Skeletal muscle cell (primary cell): ENCODE results near the gene SPECC1L.
A peak's percentile ranks its signal among the peaks of the same experiment; 100 is the strongest.

ENCODE experiments used
- DNase-seq: peaks from one replicate; pipeline ENCODE4 v3.0.0-alpha.2; 2010; ENCODE audit warnings: low read depth
- H3K4me3 ChIP-seq: 2 replicates; pipeline ENCODE4 v1.5.1; 2011; ENCODE audit warnings: low read depth, mild to moderate bottlenecking, control low read depth, low read length, moderate library complexity

Gene SPECC1L

DNA sequence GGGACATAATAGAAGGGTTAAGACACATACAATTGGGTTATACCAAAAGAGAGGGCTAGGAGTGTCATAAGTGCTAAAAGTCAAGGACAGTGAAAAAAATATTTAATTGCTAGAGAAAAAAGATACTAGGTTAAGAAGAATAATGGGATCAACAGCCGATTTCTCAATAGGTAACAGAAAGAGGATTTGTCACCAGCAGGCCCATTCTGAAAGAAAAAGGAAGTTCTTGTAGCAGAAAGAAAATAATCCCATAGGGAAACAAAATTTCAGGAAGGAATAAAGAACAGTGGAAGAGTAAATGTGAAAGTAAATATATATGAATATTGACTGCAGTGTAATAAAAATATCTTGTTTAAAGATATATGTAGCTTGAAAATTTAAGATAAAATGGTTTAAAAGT lies 113.5 kb downstream of the SPECC1L start:
- no peak overlapping the region for H3K4me3 ChIP-seq
- no peak for DNase-seq

DNA sequence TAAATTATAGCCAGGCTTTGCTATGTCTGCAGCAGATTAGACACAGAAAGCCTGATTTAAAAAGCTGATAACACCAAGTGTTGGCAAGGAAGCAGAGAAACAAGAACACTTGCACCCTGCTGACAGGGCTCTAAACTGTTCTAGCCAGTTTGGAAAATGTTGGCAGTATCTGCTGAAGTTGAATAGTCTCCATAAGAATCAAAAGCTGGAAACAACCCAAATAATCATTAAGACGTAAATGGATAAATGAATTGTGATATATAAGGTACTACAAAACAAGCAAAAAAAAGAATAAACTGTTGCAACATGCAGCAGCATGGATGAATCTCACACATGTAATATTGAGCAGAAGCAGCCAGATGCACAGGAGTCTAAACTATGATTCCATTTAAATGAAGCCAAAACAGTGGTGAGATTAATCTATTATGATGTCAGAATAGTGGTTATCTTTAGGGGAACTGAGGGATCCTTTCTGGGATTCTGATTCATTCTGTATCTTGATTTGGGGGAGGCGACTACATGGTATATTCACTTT lies 116.4 kb downstream of the SPECC1L start:
- H3K4me3 ChIP-seq, result no peak overlapping the region
- DNase-seq, result no peak

GRCh38 chr22:24389680-24390079 lies 119.0 kb downstream of the SPECC1L start:
- DNase-seq, result no peak
- no peak overlapping the region for H3K4me3 ChIP-seq

GRCh38 chr22:24390156-24390555 lies 119.5 kb downstream of the SPECC1L start:
- no peak for DNase-seq
- no peak overlapping the region for H3K4me3 ChIP-seq

- peak; percentile 53 for DNase-seq
- H3K4me3 ChIP-seq, result no peak overlapping the region
Measured at GRCh38 chr22:24390576-24390975, 119.9 kb downstream of the SPECC1L start.

DNA sequence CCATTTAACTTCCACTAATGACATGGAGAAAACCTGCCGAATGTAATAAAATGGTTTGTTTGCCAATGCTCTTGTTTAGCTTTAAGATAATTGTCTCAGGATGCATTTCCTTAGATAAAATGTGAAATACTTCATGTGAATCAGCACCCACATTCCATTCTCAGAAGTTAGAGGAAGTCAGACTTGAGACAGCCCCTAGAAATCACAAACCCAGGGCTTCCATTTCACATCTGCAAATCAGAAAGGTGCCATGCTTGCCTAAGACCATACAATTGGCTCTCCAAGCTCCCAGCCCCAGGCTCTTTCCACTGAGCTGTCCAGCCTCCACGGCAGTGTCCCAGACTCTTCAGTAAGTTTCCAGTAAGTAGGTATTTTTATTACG lies 121.2 kb downstream of the SPECC1L start:
- H3K4me3 ChIP-seq, result no peak overlapping the region
- no peak for DNase-seq

DNA sequence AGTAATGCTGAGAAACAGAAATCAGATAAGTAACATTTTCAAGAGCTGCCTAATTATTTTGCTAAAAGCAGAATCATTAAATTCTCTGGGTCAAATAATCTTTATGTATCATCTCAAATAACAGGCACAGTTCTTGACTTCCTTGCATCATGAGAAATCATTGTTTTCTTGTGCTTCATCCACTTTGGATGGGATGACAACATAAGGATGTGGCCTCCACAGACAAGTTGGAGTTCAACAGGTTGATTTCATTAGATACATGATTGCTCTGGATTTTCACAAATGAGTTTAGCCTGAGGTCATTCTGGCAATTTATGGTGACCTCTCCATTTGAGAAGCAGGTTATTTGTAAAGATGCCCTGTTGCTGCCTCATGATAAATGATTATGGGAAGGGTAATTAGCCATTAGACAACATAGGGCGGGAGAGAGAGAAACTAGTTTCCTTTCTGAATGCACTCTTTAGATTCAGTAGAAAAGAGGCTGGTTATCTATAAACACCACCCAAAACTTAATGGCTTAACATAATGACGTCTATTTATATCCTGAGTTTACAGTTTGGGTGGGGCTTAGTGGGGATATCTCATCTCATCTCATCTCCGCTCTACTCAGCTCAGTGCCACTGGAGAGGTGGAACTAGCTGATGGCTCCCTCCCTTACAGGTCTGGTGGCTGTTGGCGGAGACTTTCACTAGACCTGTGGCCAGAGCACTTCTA lies 121.7 kb downstream of the SPECC1L start:
- DNase-seq, result no peak
- no peak overlapping the region for H3K4me3 ChIP-seq

DNA sequence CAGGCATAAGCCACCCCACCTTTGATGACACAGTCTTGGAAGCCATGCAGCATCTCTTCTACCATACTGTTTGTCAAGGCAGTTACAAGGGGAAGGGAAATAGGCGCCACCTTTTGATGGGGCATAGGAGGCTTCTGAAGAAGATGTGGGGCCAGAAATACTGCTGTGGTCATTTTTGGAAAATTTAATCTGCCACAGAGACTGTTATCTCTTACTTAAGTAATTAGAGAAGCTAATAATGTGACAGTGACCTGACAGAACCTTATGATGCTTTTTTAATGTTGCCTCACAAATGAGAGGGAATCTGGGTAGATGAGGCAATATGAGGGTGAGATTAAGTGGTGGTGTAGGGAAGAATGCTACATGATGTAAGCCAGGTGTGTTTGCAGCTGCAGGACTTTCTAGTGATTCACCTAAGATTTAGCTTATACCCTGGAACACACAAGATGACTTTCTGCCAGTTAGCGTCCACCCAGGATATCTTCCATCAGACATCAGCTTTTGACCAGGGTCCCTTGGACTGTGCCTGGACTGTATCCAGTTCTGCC lies 122.5 kb downstream of the SPECC1L start:
- no peak for DNase-seq

GRCh38 chr22:24393848-24394247 lies 123.2 kb downstream of the SPECC1L start:
- no peak overlapping the region for H3K4me3 ChIP-seq
- DNase-seq, result no peak

More for the DNA sequence above, 122.5 kb downstream of the SPECC1L start:
- H3K4me3 ChIP-seq, result no peak overlapping the region

DNA sequence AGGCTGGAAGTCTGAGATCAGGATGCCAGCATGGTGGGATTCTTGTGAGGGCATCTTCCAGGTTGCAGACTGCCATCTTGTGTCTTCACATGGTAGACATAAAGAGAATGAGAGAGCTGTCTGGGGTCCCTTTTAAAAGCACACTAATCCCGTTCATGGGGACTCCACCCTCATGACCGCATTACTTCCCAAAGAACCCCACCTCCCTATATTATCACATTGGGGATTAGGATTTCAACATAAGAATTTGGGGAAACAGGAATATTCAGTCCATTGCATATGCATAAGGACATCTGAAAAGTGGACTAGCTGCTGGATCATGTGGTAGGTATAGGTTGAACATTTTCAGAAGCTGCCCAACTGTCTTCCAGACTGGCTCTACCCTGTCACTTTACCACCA lies 123.6 kb downstream of the SPECC1L start:
- DNase-seq, result no peak
- no peak overlapping the region for H3K4me3 ChIP-seq

- DNase-seq, result no peak
- H3K4me3 ChIP-seq, result no peak overlapping the region
Measured at GRCh38 chr22:24398409-24398808, 127.8 kb downstream of the SPECC1L start.

- no peak overlapping the region for H3K4me3 ChIP-seq
Measured at GRCh38 chr22:24400034-24400725, 129.5 kb downstream of the SPECC1L start.

DNA sequence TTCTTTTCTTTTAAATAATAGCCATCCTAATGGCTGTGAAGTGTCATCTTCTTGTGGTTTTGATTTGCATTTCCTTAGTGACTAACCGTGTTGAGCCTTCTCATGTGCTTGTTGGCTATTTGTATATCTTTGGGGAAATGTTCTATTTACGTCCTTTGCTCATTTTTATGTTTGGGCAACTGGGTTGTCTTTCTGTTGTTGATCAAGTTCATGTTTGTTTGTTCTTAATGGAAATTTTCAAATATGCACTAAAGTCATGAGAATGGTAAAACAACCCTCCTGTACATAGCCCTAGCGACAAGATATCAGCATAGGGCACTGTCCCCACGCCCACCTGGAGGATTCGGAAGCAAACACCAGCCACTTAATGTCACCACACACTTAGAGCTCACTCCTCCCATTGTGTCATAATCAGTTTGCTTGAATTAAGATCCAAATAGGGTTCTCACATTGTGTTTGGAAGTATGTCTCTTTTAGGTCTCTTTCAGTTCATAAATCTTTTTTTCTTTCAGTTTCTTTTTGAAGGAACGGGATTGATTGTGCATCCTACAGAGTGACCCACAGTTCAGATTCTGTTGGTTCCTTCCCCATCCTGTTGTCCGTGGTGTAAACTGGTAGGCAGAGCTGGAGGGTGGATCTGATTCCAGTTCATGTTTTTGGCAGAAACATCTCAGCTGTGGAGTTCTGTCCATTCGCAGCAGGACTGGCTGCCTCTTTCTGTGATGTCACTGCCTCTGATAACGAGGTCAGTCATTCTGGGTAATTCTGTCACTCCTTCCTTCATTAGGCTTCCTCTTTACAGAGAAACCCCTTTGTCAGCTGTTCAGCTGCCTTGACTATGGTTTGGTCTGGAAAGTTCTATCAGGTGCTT lies 130.3 kb downstream of the SPECC1L start:
- no peak overlapping the region for H3K4me3 ChIP-seq
- DNase-seq, result no peak

More at GRCh38 chr22:24400034-24400725, 129.5 kb downstream of the SPECC1L start:
- no peak for DNase-seq

DNA sequence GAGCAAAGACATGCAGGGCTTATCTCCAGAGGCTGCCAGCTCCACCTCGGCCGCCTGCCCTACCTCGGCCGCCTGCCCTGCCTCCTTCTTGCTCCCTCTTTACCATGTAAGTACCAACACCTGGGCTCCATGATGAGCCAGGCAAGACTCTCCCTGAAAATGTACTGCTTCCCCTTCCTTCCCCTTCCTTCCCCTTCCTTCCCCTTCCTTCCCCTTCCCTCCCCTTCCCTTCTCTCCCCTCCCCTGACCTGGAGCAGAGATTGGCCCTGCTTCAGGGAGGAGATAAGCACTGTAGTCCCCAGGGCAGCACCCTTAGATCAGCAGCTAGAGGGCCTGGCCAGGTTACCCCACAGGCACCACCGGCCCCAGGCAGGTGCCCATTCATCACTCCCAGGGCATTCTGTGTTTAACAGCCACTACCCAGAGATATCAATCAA lies 131.3 kb downstream of the SPECC1L start:
- no peak for DNase-seq
- no peak overlapping the region for H3K4me3 ChIP-seq

GRCh38 chr22:24402460-24403192 lies 132.0 kb downstream of the SPECC1L start:
- peak; percentile 76 for DNase-seq
- no peak overlapping the region for H3K4me3 ChIP-seq

- no peak overlapping the region for H3K4me3 ChIP-seq
- no peak for DNase-seq
Measured at GRCh38 chr22:24403346-24403745, 132.7 kb downstream of the SPECC1L start.

- no peak for DNase-seq
Measured at GRCh38 chr22:24404561-24405275, 134.1 kb downstream of the SPECC1L start.

DNA sequence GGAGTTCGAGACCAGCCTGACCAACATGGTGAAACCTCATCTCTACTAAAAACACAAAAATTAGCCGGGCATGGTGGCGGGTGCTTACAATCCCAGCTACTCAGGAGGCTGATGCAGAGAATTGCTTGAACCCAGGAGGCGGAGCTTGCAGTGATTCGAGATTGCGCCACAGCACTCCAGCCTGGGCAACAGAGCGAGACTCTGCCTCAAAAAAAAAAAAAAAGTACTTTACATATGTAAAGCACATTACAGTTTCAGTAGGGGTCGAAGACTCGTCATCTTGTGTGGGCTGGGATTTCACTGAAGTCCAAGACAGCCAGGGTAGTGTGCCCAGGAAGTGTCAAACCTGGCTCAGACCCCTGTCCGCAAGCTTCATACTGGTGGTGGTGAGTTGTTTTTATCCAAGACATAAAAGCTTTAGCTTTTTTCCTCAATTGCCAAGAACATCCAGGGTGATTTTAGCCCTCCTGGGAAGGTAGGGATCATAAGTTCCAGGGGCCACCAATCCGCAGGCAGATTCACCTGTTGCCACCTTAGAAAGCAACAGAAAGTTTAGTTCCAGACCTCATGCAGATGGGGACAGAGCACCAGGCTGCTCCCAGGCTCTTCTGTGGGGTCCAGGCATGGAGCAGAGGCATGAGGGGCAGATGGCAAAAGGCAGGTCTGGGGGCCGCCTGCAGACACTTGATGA lies 135.1 kb downstream of the SPECC1L start:
- DNase-seq, result no peak
- H3K4me3 ChIP-seq, result no peak overlapping the region

More at GRCh38 chr22:24404561-24405275, 134.1 kb downstream of the SPECC1L start:
- H3K4me3 ChIP-seq, result no peak overlapping the region
